HG03060 (cell line): ENCODE data around the gene DVL3.

ENCODE experiments used
- ATAC-seq: cut with Tn5 transposase; IDR thresholded peaks from one replicate; pipeline ENCODE4 v1.9.1; 2021; ENCODE audit warnings: low read depth, moderate number of reproducible peaks; ENCODE audit not compliant: unreplicated experiment

Gene DVL3

GRCh38 chr3:184209146-184209923 is 54.2 kb downstream of the DVL3 start:
- ATAC-seq = no peak

GRCh38 chr3:184211297-184211696 is 56.1 kb downstream of the DVL3 start:
- ATAC-seq = no peak

- no peak for ATAC-seq
Measured at GRCh38 chr3:184211718-184212117, 56.5 kb downstream of the DVL3 start.

- ATAC-seq = no peak
Measured at GRCh38 chr3:184218814-184219213, 63.6 kb downstream of the DVL3 start.

- no peak for ATAC-seq
Measured at GRCh38 chr3:184222521-184222920, 67.3 kb downstream of the DVL3 start.
